Measurements from ENCODE around the gene ANKH. TPM values are rescaled to one million over a fixed set of nuclear protein-coding genes. Genes with fewer than 3 reads are reported as not detected.
A peak's percentile ranks its signal among the peaks of the same experiment; 100 is the strongest.

Gene ANKH
- total and polyA plus RNA-seq, 10 of the 15 experiments (the other 5 are each of a cell fraction or from before 2014, with no cell fraction given): 2.1 to 43.9 (median 14.4) TPM

GRCh38 chr5:14870337-14871213, 1.0 kb downstream of the ANKH start:
- Histone ChIP-seq H3K27ac (ENCODE audit: control insufficient read depth, insufficient read depth) (no peak overlapping the region), H3K9ac (ENCODE audit: control insufficient read depth, insufficient read depth, low read length) (peak overlapping the region; percentile 56; the same call in 1 of the 2 replicates), H3K27me3 (replicated peaks in 1 of 2; ENCODE audit: control insufficient read depth in 2 of 2, insufficient read depth in 2 of 2, low read length in 1 of 2) (no peaks in the 10 kb centered on the region), H3K79me2 (ENCODE audit: control insufficient read depth, insufficient read depth, low read length) (no peaks in the 10 kb centered on the region; the same call in none of the 2 replicates), H4K20me1 (ENCODE audit: control insufficient read depth, insufficient read depth) (no peaks in the 10 kb centered on the region), H3K4me3 (peak overlapping the region; percentile 75), H3K4me1 (ENCODE audit: control insufficient read depth, insufficient read depth, low read length) (no peaks in the 10 kb centered on the region), H3K36me3 (ENCODE audit: control insufficient read depth in 2 of 2, insufficient read depth in 2 of 2, low read length in 1 of 2) (no peaks in the 10 kb centered on the region), H3K4me2 (ENCODE audit: control insufficient read depth, insufficient read depth) (peak overlapping the region; percentile 90), H2AFZ (ENCODE audit: control insufficient read depth, low read depth, low read length) (peak overlapping the region; percentile 67), H3K9me3 (replicated peaks; ENCODE audit: control insufficient read depth, insufficient read depth, low read length) (no peaks in the 10 kb centered on the region)
- BruUV-seq (replicated peaks): no TSS peak
- in situ Hi-C loops (cut with MboI): no loop called here
- intact Hi-C loops (cut with micrococcal nuclease; ENCODE audit: unreplicated experiment): loop anchor here (1.0 to 5.0 kb wide), 4 partner anchors 59 to 143 kb away; no protein-coding TSS in a partner anchor
- CTCF ChIA-PET: interaction anchor here (0.7 to 2.4 kb wide), 13 partner anchors 10 to 143 kb away, joined by 3 to 21 read pairs (median 4); no protein-coding TSS in a partner anchor
- ATAC-seq: peak; percentile 63
- RAD21 ChIA-PET (ENCODE audit: unreplicated experiment): interaction anchor here (0.7 to 2.1 kb wide), 8 partner anchors 61 to 561 kb away, joined by 3 to 7 read pairs (median 3); no protein-coding TSS in a partner anchor
- 3% methylated on average over 21 of the region's 21 CpGs for WGBS (ENCODE audit: insufficient coverage, insufficient replicate concordance, low lambda C conversion rate, missing lambda C conversion rate)
- POLR2A ChIA-PET: no interaction called here
- FAIRE-seq: peak; percentile 75
- SMC1A ChIA-PET (ENCODE audit: uncharacterized antibody, unreplicated experiment): interaction anchor here (0.5 to 2.4 kb wide), 15 partner anchors 8 to 145 kb away, joined by 3 to 10 read pairs (median 3); no protein-coding TSS in a partner anchor
- DNase-seq (ENCODE audit: low read depth, low spot score): no peak
- TF ChIP-seq CTCF (IDR thresholded peaks at IDR 0.05 in 2 of 3, conservative IDR thresholded peaks at IDR 0.05 in 1 of 3; ENCODE audit: control insufficient read depth in 2 of 3, extremely low read depth in 1 of 3, insufficient read depth in 1 of 3, low read depth in 3 of 3, low read length in 3 of 3) (peak in 1 of 3 experiments; percentile 13; a peak in 1 of 6 replicates), RAD21 (IDR thresholded peaks at IDR 0.05; ENCODE audit: insufficient read depth, low read depth, low read length) (peak; percentile 16; the same call in 1 of the 2 replicates), ZNF207 (IDR thresholded peaks at IDR 0.05; ENCODE audit: borderline replicate concordance) (no peak), ZBTB40 (IDR thresholded peaks at IDR 0.05; ENCODE audit: borderline replicate concordance) (no peak), KDM1A (IDR thresholded peaks at IDR 0.05; ENCODE audit: borderline replicate concordance) (no peak), RAD51 (IDR thresholded peaks at IDR 0.05) (peak; percentile 35; the same call in 1 of the 2 replicates), EZH2 (IDR thresholded peaks at IDR 0.05; ENCODE audit: borderline replicate concordance, control insufficient read depth, low read depth, low read length) (no peak), STAT3 (IDR thresholded peaks at IDR 0.05; ENCODE audit: low read depth, low read length) (no peak), CEBPZ (IDR thresholded peaks at IDR 0.05; ENCODE audit: low read depth, low read length) (no peak), IRF4 (IDR thresholded peaks at IDR 0.05; ENCODE audit: low read depth, low read length) (no peak)

Measured in GM12878 (cell line).